Astrocyte (in vitro differentiated cells and primary cell): ENCODE measurements around the gene PSME3.

ENCODE experiments used
- CTCF ChIP-seq: IDR thresholded peaks from 2 replicates; pipeline ENCODE4 v1.5.1; 2011; ENCODE audit warnings: low read depth, mild to moderate bottlenecking, inconsistent platforms, low read length, moderate library complexity; ENCODE audit not compliant: insufficient read depth
- EZH2 ChIP-seq: IDR thresholded peaks from 2 replicates; pipeline ENCODE4 v1.6.1; 2012; ENCODE audit warnings: mild to moderate bottlenecking, low read length, inconsistent platforms; ENCODE audit not compliant: insufficient read depth

DNA sequence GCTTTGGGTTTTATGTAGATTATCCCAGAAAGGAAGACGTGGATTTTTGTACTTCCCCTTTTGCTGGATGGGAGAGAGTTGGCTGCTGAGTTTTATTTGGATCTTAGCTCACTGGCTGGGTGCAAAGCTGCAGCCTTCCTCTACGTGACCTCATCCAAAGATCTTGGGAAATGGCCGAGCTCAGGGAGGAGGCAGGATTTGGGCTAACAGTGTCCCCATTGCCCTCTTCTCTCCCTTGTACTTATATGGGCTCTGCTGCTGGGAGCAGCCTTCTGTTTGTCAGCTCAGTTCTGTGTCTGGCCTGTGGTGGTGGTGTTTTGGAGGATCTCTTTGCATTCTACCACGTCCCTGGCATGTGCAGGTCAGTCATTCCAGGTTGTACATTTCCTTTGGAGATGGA, 19.8 kb downstream of the PSME3 start:
- TF ChIP-seq CTCF (no peak), EZH2 (no peak)
